ENCODE results near the gene ITPR3.

The ITPR3 gene

DNA sequence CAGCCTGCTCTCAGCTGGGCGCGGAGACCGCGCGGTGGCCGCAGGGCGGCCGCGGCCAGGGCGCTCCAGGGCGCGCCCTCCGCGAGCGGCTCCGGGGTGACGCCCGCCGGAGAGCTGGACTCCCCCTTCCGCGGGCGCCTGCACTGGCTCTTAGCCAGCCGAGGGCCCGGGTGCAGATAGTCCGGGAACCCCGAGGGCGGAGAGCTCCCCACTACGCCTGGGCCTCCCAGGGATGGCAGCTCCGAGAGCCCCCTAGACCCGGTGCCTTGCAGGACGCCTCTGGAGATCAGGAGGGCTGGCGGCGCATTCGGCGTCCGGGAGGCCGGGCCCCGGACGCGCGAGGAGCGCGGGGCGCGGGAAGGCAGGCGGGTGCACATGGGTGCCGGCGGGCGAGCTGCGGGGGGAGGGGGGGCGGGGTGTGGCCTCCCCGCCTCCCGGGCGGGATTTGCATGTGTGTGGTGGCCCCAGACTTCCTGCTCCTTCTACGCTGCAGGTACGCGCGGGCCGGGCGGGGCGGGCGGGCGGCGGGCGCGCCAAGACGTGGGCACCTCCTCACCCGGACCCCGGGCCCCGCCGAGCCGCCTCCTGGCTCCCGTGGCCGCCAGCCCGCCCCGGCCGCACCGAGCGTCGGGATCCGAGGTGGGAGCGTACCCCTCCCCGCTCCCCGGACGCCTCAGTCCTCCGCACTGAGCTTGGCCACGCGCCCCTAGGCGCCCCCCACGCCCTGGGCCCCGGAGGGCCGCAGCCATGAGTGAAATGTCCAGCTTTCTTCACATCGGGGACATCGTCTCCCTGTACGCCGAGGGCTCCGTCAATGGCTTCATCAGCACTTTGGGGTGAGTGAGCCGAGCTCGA, at the start of gene ITPR3:
Gene ITPR3 (plus strand): TSS at position 467 of the 855 bp plus-strand sequence. CDS start 281 bp downstream, at position 748.
- peak; percentile 74 to 84 (median 78) for DNase-seq

DNA sequence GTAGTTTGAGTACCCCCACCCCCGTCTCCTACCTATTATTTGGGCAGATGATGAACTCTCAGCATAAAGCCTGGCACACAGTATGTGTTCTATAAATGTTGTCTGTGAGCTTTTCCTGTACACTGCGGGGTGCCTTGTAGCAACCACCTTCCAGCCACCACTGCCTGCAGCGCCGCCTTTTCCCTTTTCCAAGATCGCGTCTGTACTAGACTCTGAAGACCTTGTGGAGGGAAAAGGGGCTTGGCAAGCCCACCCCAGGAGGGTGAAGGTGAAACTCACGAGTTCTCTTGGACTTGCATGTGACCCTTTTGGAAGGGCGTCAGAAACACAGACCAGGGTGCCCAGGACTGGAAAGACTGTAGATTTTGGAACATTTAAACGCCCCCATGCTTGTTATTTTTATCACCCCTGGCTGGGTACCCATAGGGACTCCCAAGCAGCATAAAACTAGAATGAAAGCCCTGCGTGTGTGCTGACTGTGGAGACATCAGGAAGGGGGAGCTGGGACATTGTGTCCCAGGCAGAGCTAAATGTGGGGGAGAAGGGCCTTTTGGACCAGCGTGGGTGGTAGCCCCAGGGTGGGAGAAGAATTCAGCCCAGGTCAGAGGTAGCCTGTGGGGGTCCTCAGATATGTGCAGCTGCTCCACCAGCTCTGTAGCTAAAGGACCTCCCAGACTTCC, 49.3 kb upstream of the ITPR3 start:
- DNase-seq: no peak

GRCh38 chr6:33575211-33575610, 45.9 kb upstream of the ITPR3 start:
- no peak for DNase-seq

DNA sequence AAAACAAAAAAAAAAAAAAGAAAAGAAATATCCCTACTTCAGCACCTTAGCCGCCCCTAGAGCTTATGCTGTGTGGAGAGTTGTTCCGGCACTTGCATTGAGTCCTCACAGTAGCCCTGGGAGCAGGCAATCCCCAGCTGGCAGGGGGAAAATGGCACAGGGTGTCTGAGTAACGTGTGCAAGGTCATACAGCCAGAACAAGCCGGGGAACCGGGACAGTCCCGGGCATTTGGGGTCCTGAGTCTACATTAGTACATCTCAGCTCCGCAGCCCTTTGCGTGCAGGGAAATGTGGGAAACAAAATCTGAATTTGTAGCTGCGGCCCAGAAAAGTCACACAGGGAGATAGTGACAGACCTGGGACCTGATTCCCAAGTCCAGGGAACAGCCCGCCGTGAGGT, 44.5 kb upstream of the ITPR3 start:
- no peak for DNase-seq

GRCh38 chr6:33577106-33577535, 44.0 kb upstream of the ITPR3 start:
- peak in 1 of 6 experiments; percentile 23 for DNase-seq

GRCh38 chr6:33577718-33578117, 43.4 kb upstream of the ITPR3 start:
- DNase-seq: no peak

DNA sequence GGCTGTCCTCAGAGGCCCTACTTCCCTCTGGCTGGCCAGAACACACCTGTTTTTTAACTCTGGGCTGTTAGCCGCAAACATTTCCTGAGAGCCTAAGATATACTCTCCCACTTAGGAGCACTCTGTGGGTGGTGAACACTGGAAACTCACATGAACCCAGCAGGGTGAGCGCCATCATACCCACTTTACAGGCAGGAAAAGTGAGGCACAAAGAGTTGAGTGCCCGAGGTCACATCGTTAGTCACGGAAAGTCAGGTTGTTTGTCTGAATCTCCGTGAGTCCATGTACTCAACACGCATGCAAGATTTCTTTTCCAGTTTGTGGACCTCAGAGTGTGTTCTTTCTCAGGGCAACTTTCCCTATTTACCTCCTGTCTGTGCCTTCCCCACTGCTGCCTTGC, 43.0 kb upstream of the ITPR3 start:
- DNase-seq: no peak

GRCh38 chr6:33578588-33579011, 42.5 kb upstream of the ITPR3 start:
- peak; percentile 9 to 52 (median 41) for DNase-seq

GRCh38 chr6:33579828-33580714, 41.1 kb upstream of the ITPR3 start, which contains the start of gene BAK1:
Gene BAK1, minus strand, starts transcription at chr6:33580276. Its CDS starts 2,672 bp downstream, at chr6:33577604.
- DNase-seq: peak; percentile 60 to 83 (median 74)

DNA sequence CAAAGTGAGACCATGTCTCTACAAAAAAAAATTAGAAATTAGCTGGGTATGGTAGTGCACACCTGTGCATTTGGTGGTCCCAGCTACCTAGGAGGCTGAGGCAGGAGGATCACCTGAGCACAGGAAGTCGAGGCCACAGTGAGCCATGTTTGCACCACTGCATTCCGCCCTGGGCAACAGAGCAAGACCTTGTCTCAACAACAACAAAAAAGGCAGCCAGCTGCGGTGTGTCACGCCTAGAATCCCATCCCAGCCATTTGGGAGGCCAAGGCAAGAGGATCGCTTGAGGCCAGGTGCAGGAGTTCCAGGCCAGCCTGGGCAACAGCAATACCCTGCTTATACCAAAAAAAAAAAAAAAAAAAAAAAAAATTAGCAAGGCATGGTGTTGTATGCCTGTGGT, 39.9 kb upstream of the ITPR3 start:
- no peak for DNase-seq

DNA sequence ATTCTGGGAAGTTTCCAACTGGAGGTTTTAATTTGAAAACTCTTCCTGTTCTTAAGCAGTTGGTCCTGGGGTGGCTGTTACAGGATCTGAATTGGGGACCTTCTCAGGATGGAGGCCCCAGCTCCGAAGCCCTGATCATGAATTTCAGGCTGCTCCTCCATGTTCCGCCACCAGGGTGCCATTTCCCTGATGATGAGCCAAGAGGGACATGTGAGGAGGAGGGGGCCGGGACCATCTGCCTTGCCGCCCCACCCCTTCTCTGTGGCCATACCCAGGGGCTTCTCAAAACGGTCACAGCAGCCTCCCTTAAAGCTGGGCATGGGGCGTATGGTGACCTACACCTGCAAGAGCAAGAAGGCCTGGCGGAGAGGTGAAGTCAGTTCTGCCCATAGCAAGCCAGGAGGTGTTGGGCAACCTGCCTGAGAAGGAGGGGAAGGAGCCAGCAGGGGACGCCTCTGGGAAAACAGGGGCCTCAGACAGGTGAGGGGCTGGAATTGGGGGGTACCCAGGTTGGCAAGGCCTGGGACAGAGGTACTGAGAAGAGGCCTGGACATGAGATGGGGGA, 37.4 kb upstream of the ITPR3 start:
- DNase-seq: no peak

- DNase-seq: no peak
Observed at GRCh38 chr6:33584700-33585402, 36.3 kb upstream of the ITPR3 start.

- DNase-seq: peak; percentile 62 to 84 (median 80)
Observed at GRCh38 chr6:33585403-33586107, 35.6 kb upstream of the ITPR3 start.

DNA sequence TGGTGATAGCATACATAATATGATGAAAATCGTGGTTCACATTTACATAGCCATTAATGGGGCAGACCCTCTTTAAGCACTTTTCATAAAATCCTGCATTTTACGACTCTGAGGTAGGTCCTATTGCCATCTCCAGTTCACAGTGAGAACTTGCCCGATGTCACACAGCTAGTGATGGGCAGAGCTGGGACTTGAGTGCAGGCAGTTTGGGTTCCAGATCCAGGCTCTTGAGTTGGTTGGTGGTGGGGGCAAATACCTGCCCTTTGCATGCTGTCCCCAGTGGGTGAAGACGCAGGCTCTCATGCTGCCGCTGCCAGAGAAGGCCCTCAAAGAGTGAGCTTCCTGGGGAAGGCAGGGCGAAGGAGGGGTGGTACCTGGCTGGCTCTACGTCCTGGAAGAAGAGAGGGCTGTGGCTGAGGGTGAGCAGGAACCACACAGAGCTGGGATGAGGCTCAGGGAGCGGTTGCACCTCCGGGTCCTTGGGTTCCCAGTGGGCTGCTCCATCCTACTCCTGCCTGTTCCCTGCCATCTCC, 34.9 kb upstream of the ITPR3 start:
- DNase-seq: no peak

DNA sequence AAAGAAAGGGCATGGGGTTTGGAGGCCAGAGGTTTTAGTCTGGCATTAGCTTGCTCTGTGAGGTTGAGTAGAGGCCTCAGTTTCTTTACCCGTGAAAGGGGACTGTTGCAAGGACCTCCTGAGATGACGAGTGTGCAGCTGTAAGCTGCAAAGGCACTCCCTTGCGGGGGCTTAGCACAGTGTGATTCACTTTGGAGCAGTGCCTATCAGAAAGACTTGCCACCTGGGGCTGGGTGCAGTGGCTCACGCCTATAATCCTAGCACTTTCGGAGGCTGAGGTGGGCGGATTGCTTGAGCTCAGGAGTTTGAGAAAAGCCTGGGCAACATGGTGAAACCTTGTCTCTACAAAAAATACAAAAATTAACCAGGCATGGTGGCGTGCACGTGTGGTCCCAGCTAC, 33.6 kb upstream of the ITPR3 start:
- DNase-seq: no peak

DNA sequence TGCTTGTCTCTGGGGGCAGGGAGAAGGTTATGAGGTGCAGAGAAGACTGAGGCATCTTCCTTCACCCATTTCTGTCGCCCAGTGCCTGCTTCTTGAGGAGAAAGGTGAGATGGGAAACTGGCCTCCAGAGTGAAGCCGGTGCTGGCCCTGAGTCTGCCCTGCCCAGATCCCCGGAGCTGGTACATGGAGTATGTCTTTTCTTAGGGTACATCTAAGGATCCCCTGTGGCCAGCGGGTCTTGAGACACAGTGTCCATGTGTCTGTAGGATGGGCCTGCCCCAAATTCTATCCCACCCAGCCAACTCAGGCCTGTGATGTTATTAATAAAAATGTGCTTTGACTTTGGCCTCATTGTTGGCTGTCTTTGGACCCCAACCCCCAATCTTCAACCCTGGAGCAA, 32.2 kb upstream of the ITPR3 start:
- no peak for DNase-seq

DNA sequence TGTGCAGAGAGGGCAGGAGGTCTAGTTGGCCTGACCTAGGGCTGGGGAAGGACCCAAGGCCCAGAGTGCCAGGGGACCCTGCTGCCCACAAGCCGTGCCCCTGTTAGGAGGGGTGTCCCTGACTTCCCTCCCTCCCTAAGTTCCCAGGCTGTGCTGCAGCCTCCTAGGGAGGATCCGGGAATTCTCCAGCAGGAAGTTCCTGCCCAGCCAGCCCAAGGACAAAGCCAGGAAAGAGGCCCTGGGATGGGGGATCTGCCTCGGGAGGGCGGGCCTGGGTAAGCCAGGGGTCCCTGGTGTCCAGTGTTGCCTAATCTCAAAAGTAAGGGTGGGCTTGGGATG, 31.8 kb upstream of the ITPR3 start:
- no peak for DNase-seq

- peak in 5 of 6 experiments; percentile 9 to 41 (median 29) for DNase-seq
Observed at GRCh38 chr6:33589731-33590530, 31.2 kb upstream of the ITPR3 start.

DNA sequence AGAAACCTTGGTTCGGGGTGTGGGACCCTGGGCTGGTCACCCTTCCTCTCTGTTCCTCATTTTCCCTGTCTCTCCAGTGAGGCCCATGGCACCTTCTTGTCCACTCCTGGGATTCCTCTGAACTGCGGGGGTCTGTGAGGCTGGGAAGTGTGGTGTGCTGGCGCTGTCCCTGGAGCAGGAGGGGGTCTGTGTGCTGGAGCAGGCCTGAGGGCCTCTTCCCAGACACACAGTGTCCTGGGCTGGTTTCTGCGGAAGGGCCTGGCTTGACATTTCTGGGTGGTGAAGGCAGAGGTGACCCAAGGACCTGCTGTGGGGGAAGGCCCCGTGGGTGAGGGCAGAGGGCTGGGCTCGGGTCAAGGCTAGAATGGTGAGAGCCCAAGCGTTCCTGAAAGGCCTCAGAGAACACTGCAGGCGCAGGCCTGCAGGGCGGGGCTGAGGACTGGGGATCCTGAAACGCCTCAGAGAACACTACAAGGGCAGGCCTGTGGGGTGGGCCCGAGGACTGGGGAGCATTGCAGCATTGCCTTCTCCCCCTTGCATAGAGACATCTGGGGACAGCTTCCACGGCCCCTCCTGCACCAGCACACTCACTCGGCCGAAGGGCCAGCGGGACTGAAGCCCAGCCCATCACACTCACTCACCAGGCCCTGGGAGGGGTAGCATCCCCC, 30.5 kb upstream of the ITPR3 start:
- no peak for DNase-seq
